B cell (primary cell): ENCODE results near the gene MBNL3.

ENCODE experiments used
- EZH2 ChIP-seq: IDR thresholded peaks from 2 replicates; pipeline ENCODE4 v1.6.1; 2012; ENCODE audit warnings: borderline replicate concordance, low read depth, mild to moderate bottlenecking, moderate library complexity, low read length; ENCODE audit not compliant: insufficient read depth, poor library complexity, severe bottlenecking
- TF ChIP-seq, protein P1 (sequence below): fragments of 200-600 bp; IDR thresholded peaks from one replicate; pipeline ENCODE4 v1.8.0; 2022; ENCODE audit warnings: antibody characterized with exemption, mild to moderate bottlenecking

DNA sequence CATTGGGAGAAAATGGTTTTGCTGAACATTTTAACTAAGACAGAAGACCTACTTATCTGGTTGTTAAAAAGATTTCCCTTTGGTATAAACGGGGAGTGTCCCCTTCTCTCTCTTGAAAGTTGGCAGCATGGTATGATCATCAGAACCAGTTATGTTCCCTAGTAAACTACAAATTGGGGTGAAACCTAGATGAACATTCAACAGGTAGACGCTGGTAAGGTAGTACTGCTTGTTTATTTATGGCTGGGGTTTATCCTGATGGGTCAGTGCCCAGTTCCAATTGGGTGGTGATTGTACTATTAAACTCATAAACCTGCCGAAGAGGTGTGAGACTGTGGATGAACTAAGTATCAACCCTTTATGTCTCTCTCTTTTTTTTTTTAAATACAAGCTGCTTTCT, 100.5 kb downstream of the MBNL3 start:
- TF ChIP-seq, protein P1, sequence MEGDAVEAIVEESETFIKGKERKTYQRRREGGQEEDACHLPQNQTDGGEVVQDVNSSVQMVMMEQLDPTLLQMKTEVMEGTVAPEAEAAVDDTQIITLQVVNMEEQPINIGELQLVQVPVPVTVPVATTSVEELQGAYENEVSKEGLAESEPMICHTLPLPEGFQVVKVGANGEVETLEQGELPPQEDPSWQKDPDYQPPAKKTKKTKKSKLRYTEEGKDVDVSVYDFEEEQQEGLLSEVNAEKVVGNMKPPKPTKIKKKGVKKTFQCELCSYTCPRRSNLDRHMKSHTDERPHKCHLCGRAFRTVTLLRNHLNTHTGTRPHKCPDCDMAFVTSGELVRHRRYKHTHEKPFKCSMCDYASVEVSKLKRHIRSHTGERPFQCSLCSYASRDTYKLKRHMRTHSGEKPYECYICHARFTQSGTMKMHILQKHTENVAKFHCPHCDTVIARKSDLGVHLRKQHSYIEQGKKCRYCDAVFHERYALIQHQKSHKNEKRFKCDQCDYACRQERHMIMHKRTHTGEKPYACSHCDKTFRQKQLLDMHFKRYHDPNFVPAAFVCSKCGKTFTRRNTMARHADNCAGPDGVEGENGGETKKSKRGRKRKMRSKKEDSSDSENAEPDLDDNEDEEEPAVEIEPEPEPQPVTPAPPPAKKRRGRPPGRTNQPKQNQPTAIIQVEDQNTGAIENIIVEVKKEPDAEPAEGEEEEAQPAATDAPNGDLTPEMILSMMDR = no peak
- no peak for TF ChIP-seq EZH2
